Uterus (tissue), 2 donors: ENCODE measurements around the gene TOMM22.

Experiments
- CTCF ChIP-seq, 4 experiments: fragments of 200-600 bp in 2 of 4; fragments of 450-650 bp in 2 of 4; sonication (generic) in 2 of 4; IDR thresholded peaks; one replicate each; pipeline ENCODE4 v1.5.1; 2016 to 2019; ENCODE audit warnings: antibody characterized with exemption in 4 of 4, mild to moderate bottlenecking in 2 of 4, moderate library complexity in 1 of 4
- POLR2A ChIP-seq, 2 donors: fragments of 450-650 bp; IDR thresholded peaks; one replicate each; pipeline ENCODE4 v1.6.1; 2016; ENCODE audit warnings: antibody characterized with exemption in 2 of 2, mild to moderate bottlenecking in 1 of 2, moderate library complexity in 1 of 2

- TF ChIP-seq POLR2A (IDR thresholded peaks at IDR 0.05), result no peak
- TF ChIP-seq CTCF (IDR thresholded peaks at IDR 0.05), result no peak
Measured at GRCh38 chr22:38719196-38719595, 37.4 kb downstream of the TOMM22 start.
